Measurements from ENCODE around the gene PBLD.
"Not testable (repeated sequence)": the region's sequence is repeated elsewhere in the genome, so short reads cannot be mapped to it uniquely, and the experiment has no call there.

Gene PBLD

GRCh38 chr10:68278906-68279753 is 53.6 kb downstream of the PBLD start:
- not testable (repeated sequence) for DNase-seq (ENCODE audit: low read depth in 2 of 2)

- not testable (repeated sequence) for DNase-seq (ENCODE audit: low read depth in 2 of 2)
Measured at GRCh38 chr10:68277814-68278213, 54.9 kb downstream of the PBLD start.

GRCh38 chr10:68276224-68276623 is 56.5 kb downstream of the PBLD start:
- DNase-seq (ENCODE audit: low read depth in 2 of 2), result no peak

GRCh38 chr10:68275600-68276126 is 57.1 kb downstream of the PBLD start:
- DNase-seq (ENCODE audit: low read depth in 2 of 2), result no peak

DNA sequence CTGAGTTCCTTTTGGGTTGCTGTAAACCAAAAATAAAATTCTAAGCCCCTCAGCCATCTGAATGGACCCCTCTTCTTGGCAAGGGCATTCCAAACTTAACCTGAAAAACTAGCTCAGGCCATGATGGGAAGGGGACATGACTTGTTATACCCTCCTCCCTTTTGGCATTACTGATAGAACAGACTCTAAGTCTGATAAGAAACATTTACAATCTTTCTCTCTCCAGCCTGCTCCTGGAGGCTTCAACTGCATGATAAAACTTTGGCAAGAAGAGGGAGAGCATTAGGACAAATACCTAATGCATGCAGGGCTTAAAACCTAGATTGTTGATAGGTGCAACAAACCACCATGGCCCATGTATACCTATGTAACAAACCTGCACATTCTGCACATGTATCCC is 59.9 kb downstream of the PBLD start:
- DNase-seq (ENCODE audit: low read depth in 2 of 2), result no peak

- DNase-seq (ENCODE audit: low read depth in 2 of 2), result no peak
Measured at GRCh38 chr10:68271196-68271882, 61.4 kb downstream of the PBLD start.

DNA sequence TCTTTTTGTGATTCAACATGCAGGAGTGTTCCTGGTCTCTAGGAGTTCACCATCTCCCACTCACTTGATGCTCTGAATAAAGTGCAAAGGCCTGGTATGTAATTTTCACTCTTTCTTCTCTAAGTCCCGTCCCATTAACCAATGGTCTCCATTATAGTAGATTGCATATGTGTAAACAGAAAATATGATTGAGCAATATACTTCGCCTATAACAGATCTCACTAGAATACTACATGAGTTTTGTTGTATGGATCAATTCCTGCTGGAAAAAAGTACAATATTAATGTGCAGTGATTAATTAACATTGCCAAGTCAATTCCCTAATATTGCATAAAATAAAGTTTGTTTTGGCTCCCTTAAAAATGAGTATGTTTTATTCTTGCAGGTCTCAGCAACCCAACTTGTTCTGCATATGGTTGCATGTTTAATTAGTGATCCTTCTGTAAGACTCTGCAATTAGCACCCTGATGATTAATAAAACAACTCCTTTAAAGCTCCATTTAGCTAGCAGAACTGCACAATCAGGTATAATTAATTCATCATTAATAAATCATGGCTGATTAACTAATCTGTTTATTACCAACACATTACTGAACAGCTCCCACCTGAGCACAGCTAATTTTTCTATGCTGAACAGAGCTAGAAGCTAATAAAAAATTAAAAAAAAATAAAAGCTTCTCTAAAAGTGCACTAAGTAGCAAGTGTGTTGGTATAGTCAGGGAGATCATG is 63.0 kb downstream of the PBLD start:
- DNase-seq (ENCODE audit: low read depth in 2 of 2), result no peak

DNA sequence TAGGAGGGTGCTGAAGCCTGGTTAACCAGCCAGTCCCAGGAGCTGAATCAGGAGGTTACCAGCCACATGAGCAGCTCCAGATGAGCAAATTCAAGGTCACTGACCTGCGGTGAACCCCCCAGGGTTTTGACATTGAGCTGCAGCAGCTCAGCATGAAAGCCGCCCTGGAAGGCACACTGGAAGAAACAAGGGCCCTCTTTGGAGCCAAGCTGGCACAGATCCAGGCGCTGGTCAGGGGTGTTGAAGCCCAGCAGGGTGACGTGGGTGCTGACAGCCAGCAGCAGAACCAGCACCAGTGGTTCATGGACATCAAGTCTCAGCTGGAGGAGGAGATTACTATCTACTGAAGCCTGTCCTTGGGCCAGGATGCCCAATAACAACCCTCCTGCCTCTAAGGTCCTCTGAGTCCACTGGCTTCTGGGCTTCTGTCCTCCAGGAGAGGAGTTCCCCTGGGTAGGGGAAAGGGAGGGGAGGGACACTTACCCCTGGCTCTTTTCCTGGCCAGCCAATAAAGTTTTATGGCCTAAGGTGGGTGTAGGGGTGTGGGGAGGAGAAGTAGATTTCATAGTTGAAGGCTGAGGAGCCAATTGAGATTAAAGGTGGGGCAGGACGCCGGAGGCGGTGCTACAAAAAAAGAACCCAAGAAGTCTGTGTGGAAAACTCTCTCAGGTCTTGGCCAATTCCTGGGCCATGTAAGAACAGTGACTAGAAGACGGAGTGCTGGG is 71.4 kb downstream of the PBLD start:
- no peak for DNase-seq (ENCODE audit: low read depth in 2 of 2)

GRCh38 chr10:68253346-68253745 is 79.4 kb downstream of the PBLD start:
- DNase-seq (ENCODE audit: low read depth in 2 of 2), result no peak

DNA sequence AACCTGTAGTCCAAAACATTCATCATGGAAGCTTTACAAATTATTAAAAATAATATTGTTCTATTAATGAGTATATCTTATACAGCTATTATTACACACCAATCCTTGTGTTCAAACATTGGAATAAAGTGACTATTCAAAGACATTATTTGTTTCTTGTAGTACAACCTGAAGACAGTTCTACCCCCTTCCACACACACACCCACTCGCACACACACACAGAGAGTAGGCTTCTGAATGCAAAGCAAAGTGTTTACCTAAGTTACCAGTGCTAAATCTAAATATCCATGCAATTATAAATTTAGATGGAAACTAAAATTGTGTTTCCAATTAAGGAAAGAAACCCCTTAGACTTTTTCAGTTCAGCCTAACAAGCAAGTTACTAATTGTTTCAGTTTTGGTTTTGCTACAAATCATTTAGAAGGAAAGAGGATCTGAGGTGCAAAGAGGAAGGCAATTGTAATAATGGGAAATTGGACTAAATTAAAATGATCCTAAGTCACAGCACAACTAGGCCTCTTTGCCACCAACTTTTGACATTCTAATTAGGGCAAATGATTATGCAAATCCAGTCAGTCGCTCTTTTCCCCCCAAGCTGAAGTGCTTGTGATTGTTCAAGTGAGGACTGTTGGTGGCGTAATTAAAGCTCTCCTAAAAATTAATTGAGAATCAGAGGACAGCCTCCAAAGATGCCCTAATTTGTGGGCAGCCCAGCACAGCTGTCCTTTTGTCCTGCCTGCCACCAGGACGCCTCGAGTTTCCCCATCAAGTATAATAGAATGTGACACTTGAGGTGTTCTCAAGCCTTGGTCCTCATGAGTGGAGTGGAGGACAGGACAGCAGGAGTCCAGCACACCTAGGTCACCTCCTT is 80.9 kb downstream of the PBLD start:
- DNase-seq (ENCODE audit: low read depth in 2 of 2), result no peak

DNA sequence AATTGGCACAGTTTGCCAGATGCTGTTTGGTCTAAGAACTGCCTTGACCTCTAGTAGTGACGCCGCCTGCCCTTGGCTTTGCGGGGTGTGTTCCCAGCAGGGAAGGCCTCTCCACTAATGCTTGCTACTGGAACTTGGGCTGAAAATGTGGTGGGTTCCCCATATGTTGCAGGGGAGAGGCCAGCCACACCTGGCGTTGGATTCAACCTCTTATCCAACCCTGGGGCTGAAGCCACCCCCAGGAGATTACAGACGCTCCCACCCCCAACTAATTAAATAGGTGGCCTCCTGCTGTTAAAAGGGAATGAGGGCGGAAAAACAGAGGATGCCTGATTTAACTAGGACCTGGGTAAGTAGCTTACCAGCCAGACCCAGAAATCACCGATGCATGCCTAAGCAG is 81.6 kb downstream of the PBLD start:
- no peak for DNase-seq (ENCODE audit: low read depth in 2 of 2)

GRCh38 chr10:68249297-68249696 is 83.4 kb downstream of the PBLD start:
- no peak for DNase-seq (ENCODE audit: low read depth in 2 of 2)

- DNase-seq (ENCODE audit: low read depth in 2 of 2), result no peak
Measured at GRCh38 chr10:68247931-68248330, 84.8 kb downstream of the PBLD start.

DNA sequence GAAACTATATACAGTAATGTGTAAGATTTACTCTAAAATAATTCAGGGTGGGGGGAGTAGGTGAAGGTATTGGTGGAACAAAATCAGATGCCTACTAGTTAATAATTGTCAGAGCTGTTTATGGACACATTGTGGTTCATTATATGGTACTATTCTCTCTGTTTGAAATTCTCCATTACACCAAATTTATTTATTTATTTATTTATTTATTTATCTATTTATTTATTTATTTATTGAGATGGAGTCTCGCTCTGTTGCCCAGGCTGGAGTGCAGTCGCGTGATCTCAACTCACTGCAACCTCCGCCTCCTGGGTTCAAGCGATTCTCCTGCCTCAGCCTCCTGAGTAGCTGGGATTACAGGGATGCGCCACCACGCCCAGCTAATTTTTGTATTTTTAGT is 86.3 kb downstream of the PBLD start:
- not testable (repeated sequence) for DNase-seq (ENCODE audit: low read depth in 2 of 2)

DNA sequence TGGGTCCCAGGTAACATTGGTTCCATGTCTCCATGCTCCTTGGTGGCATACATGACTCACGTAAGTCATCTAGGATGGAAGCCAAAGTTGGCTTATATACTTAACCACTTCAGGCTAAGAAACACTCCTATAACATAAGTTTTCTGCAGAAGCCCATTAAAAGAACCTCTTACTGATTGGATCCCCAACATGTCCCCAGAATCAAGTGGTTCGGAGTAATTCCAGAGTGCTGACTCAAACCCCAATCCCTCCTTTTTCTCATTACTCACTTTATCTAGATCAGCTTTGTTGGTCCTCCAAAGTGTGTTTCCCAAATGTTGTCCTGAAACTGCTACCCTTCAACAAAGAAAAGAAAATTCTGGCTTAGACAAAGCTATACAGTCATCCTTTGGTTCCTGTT is 90.7 kb downstream of the PBLD start:
- DNase-seq (ENCODE audit: low read depth in 2 of 2), result no peak

- DNase-seq (ENCODE audit: low read depth in 2 of 2), result no peak
Measured at GRCh38 chr10:68239596-68240150, 93.1 kb downstream of the PBLD start.

- DNase-seq (ENCODE audit: low read depth in 2 of 2), result no peak
Measured at GRCh38 chr10:68239069-68239468, 93.7 kb downstream of the PBLD start.

GRCh38 chr10:68238371-68238770 is 94.4 kb downstream of the PBLD start:
- DNase-seq (ENCODE audit: low read depth in 2 of 2), result no peak

GRCh38 chr10:68237173-68237572 is 95.6 kb downstream of the PBLD start:
- no peak for DNase-seq (ENCODE audit: low read depth in 2 of 2)

DNA sequence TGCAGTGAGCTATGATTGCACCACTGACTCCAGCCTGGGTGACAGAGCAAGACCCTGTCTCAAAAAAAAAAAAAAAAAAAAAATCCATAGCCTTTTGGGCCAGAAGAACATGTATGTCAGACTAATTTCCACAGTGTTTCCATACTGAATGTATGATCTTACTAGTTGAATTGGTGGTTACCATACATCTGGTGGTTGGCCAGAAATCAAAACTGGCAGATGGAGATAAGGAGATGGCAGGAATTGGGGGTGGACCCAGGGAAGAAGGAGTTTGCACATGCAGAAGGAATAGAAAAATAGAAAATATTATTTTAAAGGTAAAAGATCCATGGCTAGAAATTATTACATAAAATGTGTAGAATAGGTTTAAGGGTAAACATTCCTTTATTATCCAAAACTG is 97.1 kb downstream of the PBLD start:
- no peak for DNase-seq (ENCODE audit: low read depth in 2 of 2)
